GM23338 (cell line): Measurements from ENCODE around the gene MEGF6. TPM values are rescaled to one million over a fixed set of nuclear protein-coding genes. Genes with fewer than 3 reads are reported as not detected.

ENCODE experiments used
- ATAC-seq: fragments of 200-7000 bp; cut with Tn5 transposase; 3 replicates; pipeline ENCODE4 v1.9.1; 2020
- DNase-seq: peaks from one replicate; pipeline ENCODE4 v3.0.0-alpha.2; 2015; ENCODE audit warnings: low spot score
- H2AFZ ChIP-seq: fragments of 200-600 bp; sonication (generic); 2 replicates; pipeline ENCODE4 v1.8.0; 2016; ENCODE audit warnings: antibody characterized with exemption, mild to moderate bottlenecking, moderate library complexity
- H3F3A ChIP-seq: fragments of 200-600 bp; sonication (generic); replicated peaks from 2 replicates; pipeline ENCODE4 v1.8.0; 2017; ENCODE audit warnings: antibody characterized with exemption, mixed run types, low read depth
- H3K27ac ChIP-seq: fragments of 200-600 bp; sonication (generic); 2 replicates; pipeline ENCODE4 v1.6.1; 2016; ENCODE audit warnings: low read depth
- H3K27me3 ChIP-seq: fragments of 200-600 bp; sonication (generic); 2 replicates; pipeline ENCODE4 v1.8.0; 2016; ENCODE audit warnings: mild to moderate bottlenecking, mixed run types, moderate library complexity; ENCODE audit not compliant: insufficient read depth
- H3K36me3 ChIP-seq: fragments of 200-600 bp; sonication (generic); 2 replicates; pipeline ENCODE4 v1.8.0; 2016; ENCODE audit warnings: mild to moderate bottlenecking; ENCODE audit not compliant: insufficient read depth
- H3K4me1 ChIP-seq: fragments of 200-600 bp; sonication (generic); 2 replicates; pipeline ENCODE4 v1.8.0; 2016; ENCODE audit warnings: mild to moderate bottlenecking, moderate library complexity; ENCODE audit not compliant: insufficient read depth
- H3K4me2 ChIP-seq: fragments of 200-600 bp; sonication (generic); 2 replicates; pipeline ENCODE4 v1.7.1; 2017; ENCODE audit warnings: mixed run types
- H3K4me3 ChIP-seq: fragments of 200-600 bp; sonication (generic); 2 replicates; pipeline ENCODE4 v1.6.1; 2016; ENCODE audit warnings: mixed run types
- H3K79me2 ChIP-seq: fragments of 200-600 bp; sonication (generic); replicated peaks from 2 replicates; pipeline ENCODE4 v1.8.0; 2017; ENCODE audit warnings: mild to moderate bottlenecking; ENCODE audit not compliant: insufficient read depth
- H3K9me2 ChIP-seq: fragments of 200-600 bp; sonication (generic); 2 replicates; pipeline ENCODE4 v1.8.0; 2017; ENCODE audit not compliant: insufficient read depth
- H4K20me1 ChIP-seq: fragments of 200-600 bp; sonication (generic); replicated peaks from 2 replicates; pipeline ENCODE4 v1.8.0; 2017; ENCODE audit warnings: mild to moderate bottlenecking; ENCODE audit not compliant: insufficient read depth
- H3K27ac Mint-ChIP-seq: 2 replicates; pipeline ENCODE4 v1.8.0; 2020; ENCODE audit warnings: inconsistent platforms, mild to moderate bottlenecking, moderate library complexity, mixed read lengths
- H3K27me3 Mint-ChIP-seq: 3 replicates; pipeline ENCODE4 v1.8.0; 2022; ENCODE audit warnings: low read depth, mild to moderate bottlenecking, moderate library complexity, mixed read lengths, inconsistent platforms; ENCODE audit not compliant: insufficient read depth, poor library complexity
- H3K36me3 Mint-ChIP-seq: 3 replicates; pipeline ENCODE4 v1.8.0; 2021; ENCODE audit warnings: low read depth, mild to moderate bottlenecking, inconsistent platforms, moderate library complexity, mixed read lengths
- H3K4me1 Mint-ChIP-seq: 3 replicates; pipeline ENCODE4 v1.8.0; 2020; ENCODE audit warnings: mild to moderate bottlenecking, inconsistent platforms, mixed read lengths
- H3K4me3 Mint-ChIP-seq: 3 replicates; pipeline ENCODE4 v1.8.0; 2021; ENCODE audit warnings: moderate library complexity, mild to moderate bottlenecking, inconsistent platforms, mixed read lengths
- H3K9me3 Mint-ChIP-seq: 3 replicates; pipeline ENCODE4 v1.8.0; 2020; ENCODE audit warnings: moderate library complexity, mild to moderate bottlenecking, inconsistent platforms, mixed read lengths
- CREB1 ChIP-seq: fragments of 250-450 bp; sonication (Bioruptor Pico); IDR thresholded peaks from 2 replicates; pipeline ENCODE4 v1.5.0; 2020; ENCODE audit warnings: low read depth, mild to moderate bottlenecking, moderate library complexity
- CTCF ChIP-seq, 2 experiments: fragments of 200-600 bp in 1 of 2; sonication (generic) in 1 of 2; conservative IDR thresholded peaks; 2 replicates each; pipeline versions ENCODE4 v1.5.1 to v1.6.1; 2016 to 2017; ENCODE audit warnings: antibody characterized with exemption in 2 of 2, low read depth in 2 of 2, mild to moderate bottlenecking in 2 of 2, moderate library complexity in 1 of 2
- ETS1 ChIP-seq: IDR thresholded peaks from 2 replicates; pipeline ENCODE4 v1.6.1; 2016; ENCODE audit warnings: antibody characterized with exemption
- EZH2 ChIP-seq: fragments of 200-600 bp; sonication (generic); IDR thresholded peaks from one replicate; pipeline ENCODE4 v1.8.0; 2017; ENCODE audit warnings: antibody characterized with exemption, mild to moderate bottlenecking, low read depth; ENCODE audit not compliant: unreplicated experiment
- EZH2phosphoT487 ChIP-seq: fragments of 200-600 bp; sonication (generic); IDR thresholded peaks from one replicate; pipeline ENCODE4 v1.8.1; 2018; ENCODE audit warnings: antibody characterized with exemption; ENCODE audit not compliant: unreplicated experiment
- JUNB ChIP-seq: IDR thresholded peaks from one replicate; pipeline ENCODE4 v1.6.1; 2016; ENCODE audit warnings: antibody characterized with exemption; ENCODE audit not compliant: unreplicated experiment
- POLR2AphosphoS5 ChIP-seq: IDR thresholded peaks from 2 replicates; pipeline ENCODE4 v1.6.1; 2016; ENCODE audit warnings: antibody characterized with exemption, low read depth
- REST ChIP-seq: IDR thresholded peaks from one replicate; pipeline ENCODE4 v1.6.1; 2018; ENCODE audit warnings: antibody characterized with exemption; ENCODE audit not compliant: unreplicated experiment
- STAT1 ChIP-seq: IDR thresholded peaks from one replicate; pipeline ENCODE4 v1.6.1; 2016; ENCODE audit warnings: antibody characterized with exemption; ENCODE audit not compliant: unreplicated experiment
- ZNF114 ChIP-seq: fragments of 250-450 bp; sonication (Bioruptor Pico); IDR thresholded peaks from 2 replicates; pipeline ENCODE4 v1.5.0; 2020; ENCODE audit warnings: mild to moderate bottlenecking, moderate library complexity
- ZNF331 ChIP-seq: fragments of 250-450 bp; sonication (Bioruptor Pico); IDR thresholded peaks from 2 replicates; pipeline ENCODE4 v1.5.0; 2020; ENCODE audit warnings: low read depth, mild to moderate bottlenecking, moderate library complexity
- ZNF462 ChIP-seq: fragments of 250-450 bp; sonication (Bioruptor Pico); IDR thresholded peaks from 2 replicates; pipeline ENCODE4 v1.5.0; 2020; ENCODE audit warnings: mild to moderate bottlenecking, moderate library complexity
- polyA plus RNA-seq: library from polyadenylated mRNA; unstranded; fragments of >200 nt; fragmentation: Nextera tagmentation; extraction: Ambion mirVana; gene quantifications from 2 replicates; pipeline ENCODE4 v1.2.1, GENCODE V29; 2016
- total RNA-seq: library from RNA; depleted of rRNA; stranded (reverse); fragments of >200 nt; shearing (Covaris generic); gene quantifications from 2 replicates; pipeline ENCODE4 v1.2.3, GENCODE V29; 2014

The MEGF6 gene
- total and polyA plus RNA-seq, 2 experiments from 2014 or later = 4.0 to 21.4 TPM

- ATAC-seq = peak; percentile 43
- Histone ChIP-seq H3K27me3 (no peaks in the 10 kb centered on the region), H3K36me3 (no peaks in the 10 kb centered on the region), H3F3A (0 out of 2 replicates have a peak, but pooled peaks cover 3% of the 10 kb centered on the region), H3K4me2 (0 out of 2 replicates have a peak overlapping the region, but pooled peaks have one; percentile 38), H4K20me1 (no peaks in the 10 kb centered on the region; the same call in 1 of the 2 replicates), H2AFZ (no peak overlapping the region), H3K9me2 (no peaks in the 10 kb centered on the region), H3K79me2 (no peaks in the 10 kb centered on the region), H3K4me1 (peaks cover 20% of the 10 kb centered on the region; the same call in 1 of the 2 replicates), H3K27ac (no peak overlapping the region), H3K4me3 (no peak overlapping the region)
- no peaks in the 10 kb centered on the region; the same call in 2 of the 3 replicates for H3K36me3 Mint-ChIP-seq
- DNase-seq = peak; percentile 34
- H3K4me3 Mint-ChIP-seq = no peak overlapping the region
- H3K4me1 Mint-ChIP-seq = peaks cover 20% of the 10 kb centered on the region
- H3K27me3 Mint-ChIP-seq = peaks cover 4% of the 10 kb centered on the region
- peak overlapping the region; percentile 60; the same call in 1 of the 2 replicates for H3K27ac Mint-ChIP-seq
- TF ChIP-seq JUNB = no peak
- TF ChIP-seq CREB1 = no peak
- no peak for TF ChIP-seq ZNF331 (CRISPR knock-in tag)
- no peak for TF ChIP-seq REST
- TF ChIP-seq ETS1 = no peak
- TF ChIP-seq EZH2phosphoT487 = no peak
- TF ChIP-seq ZNF114 (CRISPR knock-in tag) = no peak
- TF ChIP-seq POLR2AphosphoS5 = no peak
- TF ChIP-seq ZNF462 (CRISPR knock-in tag) = no peak
- TF ChIP-seq STAT1 = no peak
- TF ChIP-seq CTCF (conservative IDR thresholded peaks at IDR 0.05; ENCODE audit: low read depth in 2 of 2) = no peak
- no peak for TF ChIP-seq EZH2
- H3K9me3 Mint-ChIP-seq = no peaks in the 10 kb centered on the region
These were observed 13.2 kb downstream of the MEGF6 start for GRCh38 chr1:3598051-3598491.
